ENCODE measurements around the gene ATF4. TPM values are rescaled to one million over a fixed set of nuclear protein-coding genes. Genes with fewer than 3 reads are reported as not detected.

The ATF4 gene
- total and polyA plus RNA-seq, 2 donors (not counting 3 experiments of a cell fraction or from before 2014, with no cell fraction given): 312 to 668 TPM

DNA sequence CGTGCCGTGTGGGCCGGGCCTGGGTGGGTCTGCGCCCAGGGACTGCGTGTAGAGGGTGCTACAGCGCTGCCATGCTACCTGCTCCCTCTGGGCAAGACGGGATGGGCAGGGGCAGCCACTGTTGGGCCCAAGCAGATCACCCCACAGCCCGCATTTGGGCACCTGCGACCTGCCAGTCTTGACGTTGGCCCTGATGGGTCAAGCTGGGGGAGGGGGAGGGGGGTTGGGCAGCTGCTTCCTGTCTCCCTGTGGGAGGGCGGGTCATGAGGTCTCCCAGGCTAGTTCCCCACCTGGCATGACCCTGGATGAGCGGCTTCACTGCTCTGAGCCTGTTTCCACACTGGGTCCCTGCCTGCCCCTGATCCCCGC lies 15.0 kb downstream of the ATF4 start:
- CTCF ChIA-PET: interaction anchor here (0.6 to 6.1 kb wide), 19 partner anchors 8 to 813 kb away, joined by 3 to 157 read pairs (median 5); no protein-coding TSS in a partner anchor
- H2AFZ ChIP-seq (ENCODE audit: low read depth, low read length): no peak overlapping the region
- no peak overlapping the region for H3K4me3 ChIP-seq (replicated peaks in 1 of 3; ENCODE audit: insufficient read depth in 1 of 3, low read depth in 1 of 3, low read length in 3 of 3)
- H3K79me2 ChIP-seq (ENCODE audit: control insufficient read depth, insufficient read depth, low read length): peaks cover 16% of the 10 kb centered on the region
- dilution Hi-C loops (cut with MboI; ENCODE audit: extremely low pct_ligation_motif_present, low sequenced_read_pairs) (no loop called here), intact Hi-C loops (cut with micrococcal nuclease) (loop anchor here (2.0 kb wide), 1 partner anchor 489 kb away; no protein-coding TSS in a partner anchor)
- no peak overlapping the region for H3K9ac ChIP-seq (replicated peaks; ENCODE audit: extremely low read depth, insufficient read depth, low read length)
- H3K9me1 ChIP-seq (replicated peaks; ENCODE audit: control insufficient read depth, extremely low read depth, insufficient read depth, low read length): no peaks in the 10 kb centered on the region
- H3K27me3 ChIP-seq (ENCODE audit: control insufficient read depth in 2 of 2, insufficient read depth in 2 of 2, low read length in 2 of 2): no peaks in the 10 kb centered on the region
- peaks cover 18% of the 10 kb centered on the region for H3K4me1 ChIP-seq (ENCODE audit: control insufficient read depth, extremely low read depth, insufficient read depth, low read length)
- H3K36me3 ChIP-seq (ENCODE audit: control insufficient read depth in 2 of 2, extremely low read depth in 1 of 2, insufficient read depth in 2 of 2, low read length in 2 of 2): no peaks in the 10 kb centered on the region
- DNase-seq (ENCODE audit: low read depth, low spot score): no peak
- no peak overlapping the region for H3K4me2 ChIP-seq (ENCODE audit: insufficient read depth, low read length)
- no peak overlapping the region for H3K27ac ChIP-seq (ENCODE audit: insufficient read depth, low read depth, low read length)
- H3K9me3 ChIP-seq (replicated peaks; ENCODE audit: control insufficient read depth, insufficient read depth, low read length): no peaks in the 10 kb centered on the region
- no TSS peak for BruUV-seq (replicated peaks)
- POLR2A ChIA-PET: no interaction called here
- H4K20me1 ChIP-seq (replicated peaks; ENCODE audit: control insufficient read depth, extremely low read depth, insufficient read depth, low read length): no peaks in the 10 kb centered on the region
- no peak for TF ChIP-seq GATA2 (IDR thresholded peaks at IDR 0.05; ENCODE audit: insufficient read depth, insufficient read length, low read depth, low read length)
- TF ChIP-seq EZH2 (IDR thresholded peaks at IDR 0.05; ENCODE audit: borderline replicate concordance, low read depth, low read length, severe bottlenecking): no peak
- no peak for TF ChIP-seq JUN (IDR thresholded peaks at IDR 0.05; ENCODE audit: borderline replicate concordance, insufficient read depth, insufficient read length, low read depth)
- FAIRE-seq: no peak

DNA sequence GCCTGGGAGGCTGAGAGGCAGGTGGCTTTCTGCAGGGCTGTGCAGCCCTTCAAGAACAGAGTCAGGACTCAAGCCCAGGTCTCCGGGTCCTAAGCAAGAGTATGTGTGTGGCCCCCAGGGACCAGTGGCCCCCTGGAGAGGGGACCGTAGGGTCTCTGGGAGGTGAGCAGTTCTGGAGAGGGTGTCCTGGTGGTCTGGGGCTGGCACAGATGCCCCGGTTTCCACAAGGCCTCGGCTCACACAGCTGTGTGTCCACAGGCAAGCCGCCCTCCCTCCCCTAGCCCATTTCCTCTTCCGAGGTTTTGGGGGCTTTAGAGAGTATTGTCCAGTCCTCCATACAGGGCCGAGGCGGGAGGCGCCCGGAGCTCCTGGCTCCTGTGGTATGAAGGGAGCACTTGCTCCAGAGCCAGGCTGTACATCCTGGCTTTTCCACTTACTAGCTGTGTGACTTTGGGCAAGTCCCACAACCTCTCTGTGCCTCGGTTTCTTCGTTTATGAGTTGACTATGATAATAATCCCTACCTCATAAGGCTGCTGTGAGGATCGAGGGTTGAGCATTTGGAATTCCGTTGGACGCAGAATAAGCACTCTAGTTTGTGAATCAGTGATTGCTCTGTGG lies 15.6 kb downstream of the ATF4 start:
- Histone ChIP-seq H3K9ac (replicated peaks; ENCODE audit: extremely low read depth, insufficient read depth, low read length) (no peak overlapping the region), H3K4me2 (ENCODE audit: insufficient read depth, low read length) (no peak overlapping the region), H2AFZ (ENCODE audit: low read depth, low read length) (no peak overlapping the region), H3K9me1 (replicated peaks; ENCODE audit: control insufficient read depth, extremely low read depth, insufficient read depth, low read length) (no peaks in the 10 kb centered on the region), H3K27me3 (ENCODE audit: control insufficient read depth in 2 of 2, insufficient read depth in 2 of 2, low read length in 2 of 2) (no peaks in the 10 kb centered on the region), H3K9me3 (replicated peaks; ENCODE audit: control insufficient read depth, insufficient read depth, low read length) (no peaks in the 10 kb centered on the region), H3K79me2 (ENCODE audit: control insufficient read depth, insufficient read depth, low read length) (peaks cover 15% of the 10 kb centered on the region), H3K27ac (ENCODE audit: insufficient read depth, low read depth, low read length) (no peak overlapping the region), H3K4me1 (ENCODE audit: control insufficient read depth, extremely low read depth, insufficient read depth, low read length) (peaks cover 15% of the 10 kb centered on the region), H4K20me1 (replicated peaks; ENCODE audit: control insufficient read depth, extremely low read depth, insufficient read depth, low read length) (no peaks in the 10 kb centered on the region), H3K4me3 (replicated peaks in 1 of 3; ENCODE audit: insufficient read depth in 1 of 3, low read depth in 1 of 3, low read length in 3 of 3) (no peak overlapping the region), H3K36me3 (ENCODE audit: control insufficient read depth in 2 of 2, extremely low read depth in 1 of 2, insufficient read depth in 2 of 2, low read length in 2 of 2) (no peaks in the 10 kb centered on the region)
- intact Hi-C loops (cut with micrococcal nuclease): loop anchor here (2.0 kb wide), 1 partner anchor 489 kb away; no protein-coding TSS in a partner anchor
- CTCF ChIA-PET: interaction anchor here (1.5 to 6.1 kb wide), 7 partner anchors 272 to 812 kb away, joined by 5 to 157 read pairs (median 19); no protein-coding TSS in a partner anchor
- DNase-seq (ENCODE audit: low read depth, low spot score) (no peak), FAIRE-seq (no peak)
- TF ChIP-seq, protein P1, sequence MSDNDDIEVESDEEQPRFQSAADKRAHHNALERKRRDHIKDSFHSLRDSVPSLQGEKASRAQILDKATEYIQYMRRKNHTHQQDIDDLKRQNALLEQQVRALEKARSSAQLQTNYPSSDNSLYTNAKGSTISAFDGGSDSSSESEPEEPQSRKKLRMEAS (IDR thresholded peaks at IDR 0.05; ENCODE audit: insufficient read depth, insufficient read length): no peak
- TF ChIP-seq CTCF (IDR thresholded peaks at IDR 0.05; ENCODE audit: extremely low read depth in 1 of 2, insufficient read depth in 1 of 2, low read depth in 1 of 2, low read length in 2 of 2) (no peak), EZH2 (IDR thresholded peaks at IDR 0.05; ENCODE audit: borderline replicate concordance, low read depth, low read length, severe bottlenecking) (no peak), POLR2A (IDR thresholded peaks at IDR 0.05; ENCODE audit: low read depth, low read length) (no peak)
- no TSS peak for BruUV-seq (replicated peaks)
- dilution Hi-C loops (cut with MboI; ENCODE audit: extremely low pct_ligation_motif_present, low sequenced_read_pairs): no loop called here
- POLR2A ChIA-PET: no interaction called here
